ENCODE results near the gene CSNK1G2. TPM values are rescaled to one million over a fixed set of nuclear protein-coding genes. Genes with fewer than 3 reads are reported as not detected.

The CSNK1G2 gene
- total RNA-seq, 1 experiment from 2014 or later: 126 TPM

DNA sequence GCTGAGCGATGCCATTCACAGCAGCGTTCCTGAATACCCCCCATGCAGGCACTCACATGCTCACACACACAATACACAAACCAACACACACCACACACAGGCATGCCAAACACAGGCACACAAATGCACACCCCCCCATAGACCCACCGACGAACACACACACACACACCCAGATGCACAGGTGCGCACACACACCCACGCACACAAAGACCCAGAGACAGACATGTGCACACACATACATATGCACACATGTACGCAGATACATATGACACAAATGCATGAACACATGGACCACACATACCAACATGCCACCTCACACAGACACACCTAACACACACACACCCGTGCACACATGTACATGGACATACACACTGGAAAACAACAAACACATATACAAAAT, 7.0 kb upstream of the CSNK1G2 start:
- TF ChIP-seq FOXJ3 (CRISPR knock-in tag; IDR thresholded peaks at IDR 0.05; ENCODE audit: borderline replicate concordance) (no peak), ESRRA (CRISPR knock-in tag; IDR thresholded peaks at IDR 0.05; ENCODE audit: borderline replicate concordance) (no peak), SMAD4 (CRISPR knock-in tag; IDR thresholded peaks at IDR 0.05) (no peak), NR3C1 (CRISPR knock-in tag; conservative IDR thresholded peaks at IDR 0.05; ENCODE audit: low read depth) (no peak), RORB (CRISPR knock-in tag; IDR thresholded peaks at IDR 0.05) (no peak), NR2C2 (CRISPR knock-in tag; IDR thresholded peaks at IDR 0.05) (no peak), GABPB1 (CRISPR knock-in tag; IDR thresholded peaks at IDR 0.05) (no peak), ZNF512 (CRISPR knock-in tag; IDR thresholded peaks at IDR 0.05; ENCODE audit: borderline replicate concordance) (no peak), AFF4 (CRISPR knock-in tag; IDR thresholded peaks at IDR 0.05; ENCODE audit: borderline replicate concordance) (no peak), GTF2I (CRISPR knock-in tag; conservative IDR thresholded peaks at IDR 0.05) (no peak), ATF1 (CRISPR knock-in tag; IDR thresholded peaks at IDR 0.05) (no peak), ZNF138 (CRISPR knock-in tag; conservative IDR thresholded peaks at IDR 0.05) (no peak), CTCF (IDR thresholded peaks at IDR 0.05) (no peak), SMAD3 (CRISPR knock-in tag; IDR thresholded peaks at IDR 0.05; ENCODE audit: borderline replicate concordance) (no peak), JUN (CRISPR knock-in tag; IDR thresholded peaks at IDR 0.05) (no peak), GRHL2 (CRISPR knock-in tag; IDR thresholded peaks at IDR 0.05; ENCODE audit: insufficient replicate concordance, severe bottlenecking) (no peak)
- TF ChIP-seq, protein P1, sequence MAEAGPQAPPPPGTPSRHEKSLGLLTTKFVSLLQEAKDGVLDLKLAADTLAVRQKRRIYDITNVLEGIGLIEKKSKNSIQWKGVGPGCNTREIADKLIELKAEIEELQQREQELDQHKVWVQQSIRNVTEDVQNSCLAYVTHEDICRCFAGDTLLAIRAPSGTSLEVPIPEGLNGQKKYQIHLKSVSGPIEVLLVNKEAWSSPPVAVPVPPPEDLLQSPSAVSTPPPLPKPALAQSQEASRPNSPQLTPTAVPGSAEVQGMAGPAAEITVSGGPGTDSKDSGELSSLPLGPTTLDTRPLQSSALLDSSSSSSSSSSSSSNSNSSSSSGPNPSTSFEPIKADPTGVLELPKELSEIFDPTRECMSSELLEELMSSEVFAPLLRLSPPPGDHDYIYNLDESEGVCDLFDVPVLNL (CRISPR knock-in tag; IDR thresholded peaks at IDR 0.05; ENCODE audit: borderline replicate concordance, low read depth): no peak
- TF ChIP-seq, protein P2, sequence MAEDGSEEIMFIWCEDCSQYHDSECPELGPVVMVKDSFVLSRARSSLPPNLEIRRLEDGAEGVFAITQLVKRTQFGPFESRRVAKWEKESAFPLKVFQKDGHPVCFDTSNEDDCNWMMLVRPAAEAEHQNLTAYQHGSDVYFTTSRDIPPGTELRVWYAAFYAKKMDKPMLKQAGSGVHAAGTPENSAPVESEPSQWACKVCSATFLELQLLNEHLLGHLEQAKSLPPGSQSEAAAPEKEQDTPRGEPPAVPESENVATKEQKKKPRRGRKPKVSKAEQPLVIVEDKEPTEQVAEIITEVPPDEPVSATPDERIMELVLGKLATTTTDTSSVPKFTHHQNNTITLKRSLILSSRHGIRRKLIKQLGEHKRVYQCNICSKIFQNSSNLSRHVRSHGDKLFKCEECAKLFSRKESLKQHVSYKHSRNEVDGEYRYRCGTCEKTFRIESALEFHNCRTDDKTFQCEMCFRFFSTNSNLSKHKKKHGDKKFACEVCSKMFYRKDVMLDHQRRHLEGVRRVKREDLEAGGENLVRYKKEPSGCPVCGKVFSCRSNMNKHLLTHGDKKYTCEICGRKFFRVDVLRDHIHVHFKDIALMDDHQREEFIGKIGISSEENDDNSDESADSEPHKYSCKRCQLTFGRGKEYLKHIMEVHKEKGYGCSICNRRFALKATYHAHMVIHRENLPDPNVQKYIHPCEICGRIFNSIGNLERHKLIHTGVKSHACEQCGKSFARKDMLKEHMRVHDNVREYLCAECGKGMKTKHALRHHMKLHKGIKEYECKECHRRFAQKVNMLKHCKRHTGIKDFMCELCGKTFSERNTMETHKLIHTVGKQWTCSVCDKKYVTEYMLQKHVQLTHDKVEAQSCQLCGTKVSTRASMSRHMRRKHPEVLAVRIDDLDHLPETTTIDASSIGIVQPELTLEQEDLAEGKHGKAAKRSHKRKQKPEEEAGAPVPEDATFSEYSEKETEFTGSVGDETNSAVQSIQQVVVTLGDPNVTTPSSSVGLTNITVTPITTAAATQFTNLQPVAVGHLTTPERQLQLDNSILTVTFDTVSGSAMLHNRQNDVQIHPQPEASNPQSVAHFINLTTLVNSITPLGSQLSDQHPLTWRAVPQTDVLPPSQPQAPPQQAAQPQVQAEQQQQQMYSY (CRISPR knock-in tag; IDR thresholded peaks at IDR 0.05): no peak
- H3K9me3 Mint-ChIP-seq: peaks cover 12% of the 10 kb centered on the region
- no peak for DNase-seq (ENCODE audit: low spot score)
- H3K27me3 Mint-ChIP-seq (ENCODE audit: low read depth): peaks cover 23% of the 10 kb centered on the region
- no peak overlapping the region for H3K4me3 Mint-ChIP-seq
- ChIA-PET CTCF (interaction anchor here (0.5 to 0.8 kb wide), 2 partner anchors 12 to 85 kb away, joined by 4 to 6 read pairs; no protein-coding TSS in a partner anchor), POLR2A (no interaction called here)
- peaks cover 7% of the 10 kb centered on the region for H3K36me3 Mint-ChIP-seq
- H3K4me1 Mint-ChIP-seq: no peaks in the 10 kb centered on the region
- no peak for ATAC-seq
- no peak overlapping the region for H3K27ac Mint-ChIP-seq

All from WTC11 (cell line).